Urothelium cell line (cell line): ENCODE measurements around the gene VSTM4.
A peak's percentile ranks its signal among the peaks of the same experiment; 100 is the strongest.

Experiments
- DNase-seq: peaks from one replicate; pipeline ENCODE4 v3.0.0; 2011; ENCODE audit warnings: low spot score, mixed read lengths
- FAIRE-seq: peaks from 2 replicates; lab custom pipeline; 2011; peaks lifted over from hg19 to GRCh38; lab: Jason Lieb, UNC

VSTM4 gene

GRCh38 chr10:49012603-49013002 lies 102.7 kb downstream of the VSTM4 start:
- DNase-seq: no peak
- FAIRE-seq: no peak

GRCh38 chr10:49011756-49012155 lies 103.6 kb downstream of the VSTM4 start:
- FAIRE-seq (no peak), DNase-seq (no peak)

- FAIRE-seq (no peak), DNase-seq (no peak)
Observed at GRCh38 chr10:49010865-49011264, 104.5 kb downstream of the VSTM4 start.

- no peak for DNase-seq
- no peak for FAIRE-seq
Observed at GRCh38 chr10:49010295-49010694, 105.0 kb downstream of the VSTM4 start.

- FAIRE-seq: no peak
- DNase-seq: no peak
Observed at GRCh38 chr10:49009199-49009979, 105.9 kb downstream of the VSTM4 start.

GRCh38 chr10:49008505-49009198 lies 106.7 kb downstream of the VSTM4 start:
- DNase-seq (no peak), FAIRE-seq (no peak)

GRCh38 chr10:49008091-49008490 lies 107.2 kb downstream of the VSTM4 start:
- no peak for FAIRE-seq

GRCh38 chr10:49007129-49007528 lies 108.2 kb downstream of the VSTM4 start:
- FAIRE-seq (no peak), DNase-seq (no peak)

More at GRCh38 chr10:49008091-49008490, 107.2 kb downstream of the VSTM4 start:
- DNase-seq: no peak

- FAIRE-seq: no peak
Observed at GRCh38 chr10:49005270-49005669, 110.1 kb downstream of the VSTM4 start.

GRCh38 chr10:49001870-49002672 lies 113.3 kb downstream of the VSTM4 start:
- FAIRE-seq (no peak), DNase-seq (no peak)

More at GRCh38 chr10:49005270-49005669, 110.1 kb downstream of the VSTM4 start:
- no peak for DNase-seq

- DNase-seq (peak; percentile 25), FAIRE-seq (no peak)
Observed at GRCh38 chr10:49001402-49001801, 113.9 kb downstream of the VSTM4 start.

GRCh38 chr10:49000437-49001398 lies 114.6 kb downstream of the VSTM4 start:
- DNase-seq (no peak), FAIRE-seq (no peak)

- DNase-seq (no peak), FAIRE-seq (peak; percentile 17)
Observed at GRCh38 chr10:48999346-48999745, 116.0 kb downstream of the VSTM4 start.

- DNase-seq: no peak
- no peak for FAIRE-seq
Observed at GRCh38 chr10:48996329-48996728, 119.0 kb downstream of the VSTM4 start.

- FAIRE-seq (no peak), DNase-seq (no peak)
Observed at GRCh38 chr10:48993627-48994026, 121.7 kb downstream of the VSTM4 start.

GRCh38 chr10:48990226-48990625 lies 125.1 kb downstream of the VSTM4 start:
- FAIRE-seq (no peak), DNase-seq (no peak)

- no peak for DNase-seq
- FAIRE-seq: no peak
Observed at GRCh38 chr10:48985621-48986158, 129.6 kb downstream of the VSTM4 start.

GRCh38 chr10:48983648-48984351 lies 131.5 kb downstream of the VSTM4 start:
- no peak for FAIRE-seq
- no peak for DNase-seq

GRCh38 chr10:48982584-48982983 lies 132.7 kb downstream of the VSTM4 start:
- DNase-seq (no peak), FAIRE-seq (no peak)
